ENCODE data around the gene RFX4. TPM values are rescaled to one million over a fixed set of nuclear protein-coding genes. Genes with fewer than 3 reads are reported as not detected.

RFX4 gene
- total and polyA plus RNA-seq, 10 of the 15 experiments (the other 5 are each of a cell fraction or from before 2014, with no cell fraction given): 0.02 to 0.23 TPM; not detected in 8

GRCh38 chr12:106684497-106684896, 101.7 kb downstream of the RFX4 start:
- Histone ChIP-seq H4K20me1 (ENCODE audit: control insufficient read depth, insufficient read depth) (no peaks in the 10 kb centered on the region), H3K27ac (ENCODE audit: control insufficient read depth, insufficient read depth) (no peak overlapping the region), H3K4me3 (no peak overlapping the region), H3K27me3 (replicated peaks in 1 of 2; ENCODE audit: control insufficient read depth in 2 of 2, insufficient read depth in 2 of 2, low read length in 1 of 2) (no peaks in the 10 kb centered on the region), H3K9ac (ENCODE audit: control insufficient read depth, insufficient read depth, low read length) (no peak overlapping the region), H2AFZ (ENCODE audit: control insufficient read depth, low read depth, low read length) (no peak overlapping the region), H3K9me3 (replicated peaks; ENCODE audit: control insufficient read depth, insufficient read depth, low read length) (no peaks in the 10 kb centered on the region), H3K4me2 (ENCODE audit: control insufficient read depth, insufficient read depth) (no peak overlapping the region), H3K36me3 (ENCODE audit: control insufficient read depth in 2 of 2, insufficient read depth in 2 of 2, low read length in 1 of 2) (no peaks in the 10 kb centered on the region), H3K4me1 (ENCODE audit: control insufficient read depth, insufficient read depth, low read length) (no peaks in the 10 kb centered on the region), H3K79me2 (ENCODE audit: control insufficient read depth, insufficient read depth, low read length) (no peaks in the 10 kb centered on the region)
- no peak for ATAC-seq
- WGBS (ENCODE audit: insufficient coverage, insufficient replicate concordance, low lambda C conversion rate, missing lambda C conversion rate): 60% methylated on average over 7 of the region's 7 CpGs
- no peak for DNase-seq (ENCODE audit: low read depth, low spot score)
- ChIA-PET POLR2A (no interaction called here), SMC1A (ENCODE audit: uncharacterized antibody, unreplicated experiment) (interaction anchor here (1.1 to 1.2 kb wide), 2 partner anchors 8 to 158 kb away, joined by 3 to 4 read pairs; no protein-coding TSS in a partner anchor), RAD21 (ENCODE audit: unreplicated experiment) (interaction anchor here (0.6 kb wide), 1 partner anchor 157 kb away, joined by 3 read pairs; no protein-coding TSS in a partner anchor), CTCF (interaction anchor here (1.8 to 3.1 kb wide), 2 partner anchors 158 to 234 kb away, joined by 8 to 12 read pairs; no protein-coding TSS in a partner anchor)
- in situ Hi-C loops (cut with MboI): no loop called here
- intact Hi-C loops (cut with micrococcal nuclease; ENCODE audit: unreplicated experiment): loop anchor here (5.0 kb wide), 2 partner anchors 158 to 233 kb away; no protein-coding TSS in a partner anchor
- BruUV-seq (replicated peaks): no TSS peak
- no peak for TF ChIP-seq IRF5 (IDR thresholded peaks at IDR 0.05; ENCODE audit: borderline replicate concordance)
- no peak for TF ChIP-seq RCOR1 (conservative IDR thresholded peaks at IDR 0.05; ENCODE audit: low read depth, low read length)
- no peak for TF ChIP-seq RB1 (IDR thresholded peaks at IDR 0.05; ENCODE audit: borderline replicate concordance)
- no peak for TF ChIP-seq IKZF2 (IDR thresholded peaks at IDR 0.05)
- no peak for TF ChIP-seq ETV6 (conservative IDR thresholded peaks at IDR 0.05 in 1 of 2, IDR thresholded peaks at IDR 0.05 in 1 of 2; ENCODE audit: borderline replicate concordance in 1 of 2, low read depth in 1 of 2)
- TF ChIP-seq GABPA (IDR thresholded peaks at IDR 0.05; ENCODE audit: low read depth): no peak
- no peak for TF ChIP-seq TARDBP (IDR thresholded peaks at IDR 0.05; ENCODE audit: borderline replicate concordance)
- no peak for TF ChIP-seq KAT2A (conservative IDR thresholded peaks at IDR 0.05; ENCODE audit: control insufficient read depth, low read depth, low read length)
- no peak for TF ChIP-seq STAT3 (IDR thresholded peaks at IDR 0.05; ENCODE audit: low read depth, low read length)
- TF ChIP-seq ATF2 (IDR thresholded peaks at IDR 0.05; ENCODE audit: low read length): no peak
- FAIRE-seq: no peak

Data from GM12878 (cell line).